ENCODE results near the gene S100A6.

DNA sequence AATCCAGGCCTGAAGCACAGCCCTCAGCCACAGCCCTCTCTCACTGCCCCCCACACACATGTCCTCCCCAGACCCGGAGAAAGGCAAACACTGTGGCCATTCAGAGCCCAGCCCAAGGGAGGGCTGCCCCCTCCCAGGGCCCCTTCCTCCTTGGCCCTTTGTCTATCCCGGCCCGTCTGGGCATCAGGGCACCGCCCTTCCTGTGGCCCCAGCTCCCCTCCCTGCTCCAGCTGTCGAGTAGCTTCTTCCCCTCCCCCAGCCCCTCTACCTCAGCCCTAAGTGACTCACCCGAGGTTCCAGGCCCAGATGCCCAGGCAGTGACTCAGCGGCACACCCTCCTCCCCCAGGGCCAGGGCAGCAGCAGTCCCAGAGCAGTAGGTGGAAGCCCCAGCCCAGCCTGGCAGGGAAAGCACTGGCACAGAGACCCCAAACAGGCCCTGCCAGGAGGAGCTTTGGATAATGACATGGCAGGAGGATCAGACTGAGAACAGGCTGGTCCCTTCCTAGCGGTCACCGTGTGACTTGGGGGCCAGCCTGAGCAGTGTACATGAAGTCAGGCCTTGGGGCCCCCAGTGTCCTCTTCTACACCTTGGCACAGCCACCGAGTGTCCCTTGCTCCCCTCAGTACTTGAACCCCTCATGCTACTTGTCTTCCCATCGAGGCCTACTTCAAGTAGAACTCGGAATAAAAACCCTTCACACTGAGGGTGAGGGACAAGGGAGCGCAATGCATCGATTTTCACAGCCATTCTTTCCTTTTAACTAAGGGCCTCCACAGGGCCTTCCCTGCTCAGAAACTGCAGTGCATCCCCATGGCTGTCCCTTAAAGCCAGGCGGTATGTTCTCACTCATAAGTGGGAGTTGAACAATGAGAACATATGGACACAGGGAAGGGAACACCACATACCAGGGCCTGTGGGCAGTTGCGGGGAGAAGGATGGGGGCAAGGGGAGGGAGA, 30.9 kb upstream of the S100A6 start:
- TF ChIP-seq, protein P1, sequence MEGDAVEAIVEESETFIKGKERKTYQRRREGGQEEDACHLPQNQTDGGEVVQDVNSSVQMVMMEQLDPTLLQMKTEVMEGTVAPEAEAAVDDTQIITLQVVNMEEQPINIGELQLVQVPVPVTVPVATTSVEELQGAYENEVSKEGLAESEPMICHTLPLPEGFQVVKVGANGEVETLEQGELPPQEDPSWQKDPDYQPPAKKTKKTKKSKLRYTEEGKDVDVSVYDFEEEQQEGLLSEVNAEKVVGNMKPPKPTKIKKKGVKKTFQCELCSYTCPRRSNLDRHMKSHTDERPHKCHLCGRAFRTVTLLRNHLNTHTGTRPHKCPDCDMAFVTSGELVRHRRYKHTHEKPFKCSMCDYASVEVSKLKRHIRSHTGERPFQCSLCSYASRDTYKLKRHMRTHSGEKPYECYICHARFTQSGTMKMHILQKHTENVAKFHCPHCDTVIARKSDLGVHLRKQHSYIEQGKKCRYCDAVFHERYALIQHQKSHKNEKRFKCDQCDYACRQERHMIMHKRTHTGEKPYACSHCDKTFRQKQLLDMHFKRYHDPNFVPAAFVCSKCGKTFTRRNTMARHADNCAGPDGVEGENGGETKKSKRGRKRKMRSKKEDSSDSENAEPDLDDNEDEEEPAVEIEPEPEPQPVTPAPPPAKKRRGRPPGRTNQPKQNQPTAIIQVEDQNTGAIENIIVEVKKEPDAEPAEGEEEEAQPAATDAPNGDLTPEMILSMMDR (IDR thresholded peaks at IDR 0.05; ENCODE audit: low read depth, low read length, poor library complexity, severe bottlenecking): no peak
- TF ChIP-seq EZH2phosphoT487 (IDR thresholded peaks at IDR 0.05; ENCODE audit: borderline replicate concordance, low read length): no peak

Measured in DOHH2 (cell line).